ENCODE data around the gene FGD2.

Gene FGD2

GRCh38 chr6:37005061-37005810 is at the start of gene FGD2:
Gene FGD2, plus strand, starts transcription at chr6:37005655. Its CDS starts 163 bp downstream, at chr6:37005818.
- DNase-seq = no peak

GRCh38 chr6:36955671-36956445 is 49.6 kb upstream of the FGD2 start:
- no peak for DNase-seq

GRCh38 chr6:36956446-36956820 is 49.0 kb upstream of the FGD2 start:
- DNase-seq = no peak

GRCh38 chr6:36957773-36958271 is 47.6 kb upstream of the FGD2 start:
- no peak for DNase-seq

GRCh38 chr6:36958775-36959554 is 46.5 kb upstream of the FGD2 start:
- no peak for DNase-seq

GRCh38 chr6:36959555-36960250 is 45.8 kb upstream of the FGD2 start:
- no peak for DNase-seq

GRCh38 chr6:36961441-36962435 is 43.7 kb upstream of the FGD2 start:
- DNase-seq = no peak

GRCh38 chr6:36962874-36963273 is 42.6 kb upstream of the FGD2 start:
- no peak for DNase-seq

- no peak for DNase-seq
These were observed 41.8 kb upstream of the FGD2 start for GRCh38 chr6:36963451-36964290.

GRCh38 chr6:36964349-36964748 is 41.1 kb upstream of the FGD2 start:
- DNase-seq = no peak

GRCh38 chr6:36964908-36965307 is 40.5 kb upstream of the FGD2 start:
- no peak for DNase-seq

GRCh38 chr6:36967301-36967700 is 38.2 kb upstream of the FGD2 start:
- DNase-seq = no peak

GRCh38 chr6:36967757-36968156 is 37.7 kb upstream of the FGD2 start:
- DNase-seq = no peak

- no peak for DNase-seq
These were observed 37.0 kb upstream of the FGD2 start for GRCh38 chr6:36968266-36968977.

- no peak for DNase-seq
These were observed 36.2 kb upstream of the FGD2 start for GRCh38 chr6:36969240-36969691.

GRCh38 chr6:36969988-36970891 is 35.2 kb upstream of the FGD2 start:
- DNase-seq = no peak

- DNase-seq = no peak
These were observed 34.3 kb upstream of the FGD2 start for GRCh38 chr6:36970892-36971842.
